SK-N-SH (cell line): ENCODE measurements around the gene DYRK3.

Source experiments
- GABPA ChIP-seq: IDR thresholded peaks from 2 replicates; pipeline ENCODE4 v1.4.0; 2012; ENCODE audit warnings: low read depth, mild to moderate bottlenecking
- MAX ChIP-seq: IDR thresholded peaks from 2 replicates; pipeline ENCODE4 v1.4.0; 2012; ENCODE audit warnings: low read depth
- NRF1 ChIP-seq: IDR thresholded peaks from 2 replicates; pipeline ENCODE4 v1.6.1; 2012; ENCODE audit warnings: low read depth, mild to moderate bottlenecking, low read length
- POLR2AphosphoS5 ChIP-seq: IDR thresholded peaks from 2 replicates; pipeline ENCODE4 v1.6.1; 2012; ENCODE audit warnings: low read depth, low read length
- RAD21 ChIP-seq: IDR thresholded peaks from 2 replicates; pipeline ENCODE4 v1.6.1; 2012; ENCODE audit warnings: mild to moderate bottlenecking, low read length
- RCOR1 ChIP-seq: fragments of 150-350 bp; IDR thresholded peaks from 2 replicates; pipeline ENCODE4 v1.6.1; 2017; ENCODE audit warnings: antibody characterized with exemption, low read length
- RXRA ChIP-seq: IDR thresholded peaks from 2 replicates; pipeline ENCODE4 v1.4.0; 2012; ENCODE audit warnings: low read depth, mild to moderate bottlenecking, borderline replicate concordance
- YY1 ChIP-seq: IDR thresholded peaks from 2 replicates; pipeline ENCODE4 v1.4.0; 2012; ENCODE audit warnings: low read depth, mild to moderate bottlenecking
- ZBTB33 ChIP-seq: IDR thresholded peaks from 2 replicates; pipeline ENCODE4 v1.4.0; 2012; ENCODE audit warnings: low read depth, borderline replicate concordance
- TF ChIP-seq, protein P1 (sequence below): IDR thresholded peaks from 2 replicates; pipeline ENCODE4 v1.6.1; 2012; ENCODE audit warnings: mild to moderate bottlenecking, low read depth, low read length, moderate library complexity
- TF ChIP-seq, protein P2 (sequence below): fragments of 200-600 bp; sonication (generic); IDR thresholded peaks from 2 replicates; pipeline ENCODE4 v1.6.1; 2017; ENCODE audit warnings: antibody characterized with exemption, mild to moderate bottlenecking, moderate library complexity

GRCh38 chr1:206668351-206668750 lies 33.0 kb downstream of the DYRK3 start:
- TF ChIP-seq ZBTB33 (no peak), MAX (no peak), NRF1 (no peak), GABPA (no peak), RAD21 (no peak), POLR2AphosphoS5 (no peak), RXRA (no peak), YY1 (no peak), RCOR1 (no peak)
- TF ChIP-seq, protein P1, sequence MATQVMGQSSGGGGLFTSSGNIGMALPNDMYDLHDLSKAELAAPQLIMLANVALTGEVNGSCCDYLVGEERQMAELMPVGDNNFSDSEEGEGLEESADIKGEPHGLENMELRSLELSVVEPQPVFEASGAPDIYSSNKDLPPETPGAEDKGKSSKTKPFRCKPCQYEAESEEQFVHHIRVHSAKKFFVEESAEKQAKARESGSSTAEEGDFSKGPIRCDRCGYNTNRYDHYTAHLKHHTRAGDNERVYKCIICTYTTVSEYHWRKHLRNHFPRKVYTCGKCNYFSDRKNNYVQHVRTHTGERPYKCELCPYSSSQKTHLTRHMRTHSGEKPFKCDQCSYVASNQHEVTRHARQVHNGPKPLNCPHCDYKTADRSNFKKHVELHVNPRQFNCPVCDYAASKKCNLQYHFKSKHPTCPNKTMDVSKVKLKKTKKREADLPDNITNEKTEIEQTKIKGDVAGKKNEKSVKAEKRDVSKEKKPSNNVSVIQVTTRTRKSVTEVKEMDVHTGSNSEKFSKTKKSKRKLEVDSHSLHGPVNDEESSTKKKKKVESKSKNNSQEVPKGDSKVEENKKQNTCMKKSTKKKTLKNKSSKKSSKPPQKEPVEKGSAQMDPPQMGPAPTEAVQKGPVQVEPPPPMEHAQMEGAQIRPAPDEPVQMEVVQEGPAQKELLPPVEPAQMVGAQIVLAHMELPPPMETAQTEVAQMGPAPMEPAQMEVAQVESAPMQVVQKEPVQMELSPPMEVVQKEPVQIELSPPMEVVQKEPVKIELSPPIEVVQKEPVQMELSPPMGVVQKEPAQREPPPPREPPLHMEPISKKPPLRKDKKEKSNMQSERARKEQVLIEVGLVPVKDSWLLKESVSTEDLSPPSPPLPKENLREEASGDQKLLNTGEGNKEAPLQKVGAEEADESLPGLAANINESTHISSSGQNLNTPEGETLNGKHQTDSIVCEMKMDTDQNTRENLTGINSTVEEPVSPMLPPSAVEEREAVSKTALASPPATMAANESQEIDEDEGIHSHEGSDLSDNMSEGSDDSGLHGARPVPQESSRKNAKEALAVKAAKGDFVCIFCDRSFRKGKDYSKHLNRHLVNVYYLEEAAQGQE, result no peak
- TF ChIP-seq, protein P2, sequence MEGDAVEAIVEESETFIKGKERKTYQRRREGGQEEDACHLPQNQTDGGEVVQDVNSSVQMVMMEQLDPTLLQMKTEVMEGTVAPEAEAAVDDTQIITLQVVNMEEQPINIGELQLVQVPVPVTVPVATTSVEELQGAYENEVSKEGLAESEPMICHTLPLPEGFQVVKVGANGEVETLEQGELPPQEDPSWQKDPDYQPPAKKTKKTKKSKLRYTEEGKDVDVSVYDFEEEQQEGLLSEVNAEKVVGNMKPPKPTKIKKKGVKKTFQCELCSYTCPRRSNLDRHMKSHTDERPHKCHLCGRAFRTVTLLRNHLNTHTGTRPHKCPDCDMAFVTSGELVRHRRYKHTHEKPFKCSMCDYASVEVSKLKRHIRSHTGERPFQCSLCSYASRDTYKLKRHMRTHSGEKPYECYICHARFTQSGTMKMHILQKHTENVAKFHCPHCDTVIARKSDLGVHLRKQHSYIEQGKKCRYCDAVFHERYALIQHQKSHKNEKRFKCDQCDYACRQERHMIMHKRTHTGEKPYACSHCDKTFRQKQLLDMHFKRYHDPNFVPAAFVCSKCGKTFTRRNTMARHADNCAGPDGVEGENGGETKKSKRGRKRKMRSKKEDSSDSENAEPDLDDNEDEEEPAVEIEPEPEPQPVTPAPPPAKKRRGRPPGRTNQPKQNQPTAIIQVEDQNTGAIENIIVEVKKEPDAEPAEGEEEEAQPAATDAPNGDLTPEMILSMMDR, result no peak
